H1 (cell line): ENCODE measurements around the gene GRIA3. TPM values are rescaled to one million over a fixed set of nuclear protein-coding genes. Genes with fewer than 3 reads are reported as not detected.
A peak's percentile ranks its signal among the peaks of the same experiment; 100 is the strongest.

Source experiments
- CTCF ChIA-PET: fragments of 300-600 bp; sonication (Branson Sonifier 250); formaldehyde crosslinking; loops from one replicate; lab custom pipeline; 2021; ENCODE audit not compliant: partially characterized antibody; lab: Charles Lee
- POLR2A ChIA-PET: fragments of 300-600 bp; sonication (Branson Sonifier 250); formaldehyde crosslinking; loops from one replicate; lab custom pipeline; 2021; ENCODE audit warnings: inconsistent platforms; ENCODE audit not compliant: partially characterized antibody; lab: Charles Lee
- DNase-seq, 2 experiments: peaks; one replicate each; pipeline versions ENCODE4 v3.0.0 to v3.0.0-alpha.2; 2010 to 2022; ENCODE audit warnings: low spot score in 2 of 2, low read depth in 1 of 2, mixed read lengths in 1 of 2
- FAIRE-seq: peaks from 2 replicates; lab custom pipeline; 2011; peaks lifted over from hg19 to GRCh38; lab: Jason Lieb, UNC
- H2AFZ ChIP-seq: 2 replicates; pipeline ENCODE4 v1.8.1; 2012; ENCODE audit warnings: low read length, inconsistent platforms
- H2AK5ac ChIP-seq: 2 replicates; pipeline ENCODE4 v1.6.1; 2013; ENCODE audit warnings: low read depth, low read length
- H2BK120ac ChIP-seq: replicated peaks from 2 replicates; pipeline ENCODE3; 2013; ENCODE audit warnings: low read depth, low read length, inconsistent platforms
- H2BK12ac ChIP-seq: 2 replicates; pipeline ENCODE4 v1.6.1; 2013; ENCODE audit warnings: low read depth, low read length
- H2BK15ac ChIP-seq: 2 replicates; pipeline ENCODE4 v1.6.1; 2013; ENCODE audit warnings: low read length
- H2BK20ac ChIP-seq: 2 replicates; pipeline ENCODE4 v1.6.1; 2013; ENCODE audit warnings: low read length
- H2BK5ac ChIP-seq: 2 replicates; pipeline ENCODE4 v1.6.1; 2013; ENCODE audit warnings: low read depth, low read length
- H3K14ac ChIP-seq: 2 replicates; pipeline ENCODE4 v1.6.1; 2013; ENCODE audit warnings: inconsistent platforms; ENCODE audit not compliant: insufficient read length
- H3K18ac ChIP-seq: 2 replicates; pipeline ENCODE4 v1.6.1; 2013; ENCODE audit warnings: low read length; ENCODE audit errors: extremely low read depth
- H3K23ac ChIP-seq: 2 replicates; pipeline ENCODE4 v1.6.1; 2013; ENCODE audit warnings: inconsistent platforms; ENCODE audit not compliant: insufficient read length
- H3K23me2 ChIP-seq: 2 replicates; pipeline ENCODE4 v1.6.1; 2013; ENCODE audit warnings: low read depth, low read length
- H3K27ac ChIP-seq: 2 replicates; pipeline ENCODE4 v1.6.1; 2011; ENCODE audit warnings: low read depth, low read length, inconsistent platforms
- H3K27me3 ChIP-seq, 4 experiments: replicated peaks in 1 of 4; 1 replicate in 1 of 4; 2 replicates in 3 of 4; pipeline versions ENCODE4 v1.6.1 to v1.8.1; 2011 to 2013; ENCODE audit warnings: low read length in 3 of 4, mild to moderate bottlenecking in 3 of 4, inconsistent platforms in 2 of 4, mixed read lengths in 2 of 4, moderate library complexity in 1 of 4; ENCODE audit not compliant: control insufficient read depth in 3 of 4, insufficient read depth in 3 of 4; ENCODE audit errors: extremely low read depth in 1 of 4
- H3K36me3 ChIP-seq, 4 experiments: 2 replicates each; pipeline versions ENCODE4 v1.6.1 to v1.8.1; 2011 to 2013; ENCODE audit warnings: mild to moderate bottlenecking in 4 of 4, low read length in 3 of 4, moderate library complexity in 2 of 4, control low read depth in 1 of 4, inconsistent platforms in 1 of 4; ENCODE audit not compliant: insufficient read depth in 4 of 4, control insufficient read depth in 2 of 4
- H3K4ac ChIP-seq: replicated peaks from 2 replicates; pipeline ENCODE3; 2013; ENCODE audit warnings: low read length, low read depth, mixed read lengths, inconsistent platforms; ENCODE audit not compliant: insufficient read length
- H3K4me1 ChIP-seq, 4 experiments: replicated peaks in 1 of 4; 1 replicate in 1 of 4; 2 replicates in 3 of 4; pipeline versions ENCODE4 v1.6.1 to v1.8.1; 2011 to 2013; ENCODE audit warnings: low read length in 3 of 4, inconsistent platforms in 2 of 4, mixed read lengths in 1 of 4; ENCODE audit not compliant: insufficient read depth in 4 of 4, control insufficient read depth in 3 of 4
- H3K4me2 ChIP-seq, 2 experiments: 2 replicates each; pipeline versions ENCODE4 v1.6.1 to v1.8.1; 2011 to 2013; ENCODE audit warnings: low read depth in 2 of 2, low read length in 2 of 2, control low read depth in 1 of 2, inconsistent platforms in 1 of 2, mild to moderate bottlenecking in 1 of 2; ENCODE audit not compliant: insufficient read depth in 1 of 2
- H3K4me3 ChIP-seq, 4 experiments: fragments of 200-600, 300-600 bp in 1 of 4; sonication (generic), shearing (Covaris generic), sonication (Bioruptor Twin) in 1 of 4; 2 replicates each; pipeline versions ENCODE4 v1.5.1 to v1.8.1; 2011 to 2016; ENCODE audit warnings: low read length in 4 of 4, low read depth in 3 of 4, control low read depth in 2 of 4, inconsistent platforms in 2 of 4, mild to moderate bottlenecking in 2 of 4, mixed read lengths in 1 of 4, moderate library complexity in 1 of 4; ENCODE audit not compliant: insufficient read depth in 2 of 4; ENCODE audit errors: extremely low read depth in 1 of 4
- H3K56ac ChIP-seq: replicated peaks from 2 replicates; pipeline ENCODE3; 2013; ENCODE audit warnings: low read depth, mild to moderate bottlenecking, mixed read lengths, low read length, inconsistent platforms; ENCODE audit not compliant: insufficient read length
- H3K79me1 ChIP-seq: 2 replicates; pipeline ENCODE4 v1.6.1; 2013; ENCODE audit warnings: low read depth, low read length, control low read depth
- H3K79me2 ChIP-seq, 2 experiments: 2 replicates each; pipeline versions ENCODE4 v1.6.1 to v1.8.1; 2012 to 2013; ENCODE audit warnings: low read length in 2 of 2, mild to moderate bottlenecking in 2 of 2, inconsistent platforms in 1 of 2; ENCODE audit not compliant: insufficient read depth in 2 of 2, control insufficient read depth in 1 of 2
- H3K9ac ChIP-seq, 4 experiments: replicated peaks in 1 of 4; 1 replicate in 1 of 4; 2 replicates in 3 of 4; pipeline versions ENCODE4 v1.6.1 to v1.8.1; 2011 to 2013; ENCODE audit warnings: low read depth in 3 of 4, low read length in 3 of 4, control low read depth in 2 of 4, mild to moderate bottlenecking in 2 of 4, moderate library complexity in 2 of 4, inconsistent platforms in 1 of 4; ENCODE audit errors: extremely low read depth in 1 of 4
- H3K9me3 ChIP-seq, 2 experiments: 2 replicates each; pipeline versions ENCODE4 v1.6.1 to v1.8.1; 2012 to 2013; ENCODE audit warnings: mild to moderate bottlenecking in 2 of 2, moderate library complexity in 2 of 2, control low read depth in 1 of 2, inconsistent platforms in 1 of 2, low read depth in 1 of 2, low read length in 1 of 2, mixed read lengths in 1 of 2; ENCODE audit not compliant: insufficient read depth in 2 of 2
- H4K20me1 ChIP-seq, 2 experiments: replicated peaks in 1 of 2; 2 replicates each; pipeline versions ENCODE3 to v1.8.1; 2011 to 2013; ENCODE audit warnings: inconsistent platforms in 2 of 2, low read length in 2 of 2, mild to moderate bottlenecking in 1 of 2; ENCODE audit not compliant: insufficient read depth in 2 of 2, control insufficient read depth in 1 of 2
- H4K5ac ChIP-seq: 2 replicates; pipeline ENCODE4 v1.6.1; 2013; ENCODE audit warnings: low read length, low read depth, mixed read lengths, inconsistent platforms; ENCODE audit not compliant: insufficient read length
- H4K8ac ChIP-seq: 2 replicates; pipeline ENCODE4 v1.8.0; 2013; ENCODE audit warnings: mild to moderate bottlenecking, moderate library complexity, low read length, inconsistent platforms; ENCODE audit not compliant: insufficient read depth; ENCODE audit errors: extremely low read depth
- H4K91ac ChIP-seq: replicated peaks from 2 replicates; pipeline ENCODE3; 2013; ENCODE audit warnings: low read length, mixed read lengths, inconsistent platforms; ENCODE audit not compliant: insufficient read length
- BACH1 ChIP-seq: IDR thresholded peaks from 2 replicates; pipeline ENCODE4 v1.6.1; 2012; ENCODE audit warnings: low read length, improper control_type of control experiment
- CREB1 ChIP-seq: IDR thresholded peaks from 2 replicates; pipeline ENCODE4 v1.6.1; 2012; ENCODE audit warnings: inconsistent platforms
- CTBP2 ChIP-seq: IDR thresholded peaks from 2 replicates; pipeline ENCODE4 v1.7.0; 2011; ENCODE audit warnings: borderline replicate concordance, mild to moderate bottlenecking, moderate library complexity, mixed read lengths, low read length; ENCODE audit not compliant: insufficient read depth, insufficient read length
- KDM4A ChIP-seq: IDR thresholded peaks from one replicate; pipeline ENCODE4 v1.7.1; 2012; ENCODE audit warnings: low read depth, mild to moderate bottlenecking, moderate library complexity, low read length, inconsistent platforms; ENCODE audit not compliant: severe bottlenecking
- NANOG ChIP-seq: IDR thresholded peaks from 2 replicates; pipeline ENCODE4 v1.6.1; 2011; ENCODE audit warnings: low read length, low read depth, mild to moderate bottlenecking, inconsistent platforms; ENCODE audit not compliant: insufficient read depth, poor library complexity, severe bottlenecking
- RAD21 ChIP-seq, 2 experiments: IDR thresholded peaks in 1 of 2; conservative IDR thresholded peaks in 1 of 2; 2 replicates each; pipeline ENCODE4 v1.6.1; 2011; ENCODE audit warnings: low read depth in 2 of 2, low read length in 2 of 2, improper control_type of control experiment in 1 of 2, inconsistent platforms in 1 of 2, mild to moderate bottlenecking in 1 of 2, moderate library complexity in 1 of 2
- RBBP5 ChIP-seq: IDR thresholded peaks from 2 replicates; pipeline ENCODE4 v1.7.1; 2012; ENCODE audit warnings: low read depth, mild to moderate bottlenecking, inconsistent platforms, low read length, moderate library complexity, borderline replicate concordance
- WGBS, 2 experiments: shearing (Covaris generic) in 1 of 2; methylation state at CpG; one replicate each; pipeline versions ENCODE4 v1.1.6 to v1.1.7; 2013 to 2015; ENCODE audit warnings: low lambda C conversion rate in 2 of 2, mixed read lengths in 2 of 2, inconsistent platforms in 1 of 2, low coverage in 1 of 2, missing lambda C conversion rate in 1 of 2; ENCODE audit not compliant: insufficient replicate concordance in 2 of 2, insufficient coverage in 1 of 2, insufficient read length in 1 of 2; ENCODE audit errors: extremely low coverage in 1 of 2, missing lambda C conversion rate in 1 of 2; 5-methylcytosine and 5-hydroxymethylcytosine counted together
- polyA plus RNA-seq, 7 experiments: library from polyadenylated mRNA; depleted of rRNA in 3 of 7; stranded (reverse) in 5 of 7; unstranded in 2 of 7; fragments of >200 nt in 5 of 7; fragments of 200-250 nt in 2 of 7; gene quantifications; 1 replicate in 5 of 7; 2 replicates in 1 of 7; 4 replicates in 1 of 7; pipeline versions ENCODE4 v1.2.1 to v1.2.3, GENCODE V29; 2011 to 2013; ENCODE audit warnings: missing spikeins in 2 of 7, mixed read lengths in 2 of 7
- total RNA-seq: library from RNA; stranded (reverse); fragmentation: NEBNext Ultra II Directional; extraction: Animal tissue kit (Norgen Biotek cat#: 25700); gene quantifications from 2 replicates; pipeline ENCODE4 v1.2.1, GENCODE V29; 2021

Gene GRIA3
- total and polyA plus RNA-seq, 2 of the 8 experiments (the other 6 are each of a cell fraction or from before 2014, with no cell fraction given), result 2.6 to 3.0 TPM

DNA sequence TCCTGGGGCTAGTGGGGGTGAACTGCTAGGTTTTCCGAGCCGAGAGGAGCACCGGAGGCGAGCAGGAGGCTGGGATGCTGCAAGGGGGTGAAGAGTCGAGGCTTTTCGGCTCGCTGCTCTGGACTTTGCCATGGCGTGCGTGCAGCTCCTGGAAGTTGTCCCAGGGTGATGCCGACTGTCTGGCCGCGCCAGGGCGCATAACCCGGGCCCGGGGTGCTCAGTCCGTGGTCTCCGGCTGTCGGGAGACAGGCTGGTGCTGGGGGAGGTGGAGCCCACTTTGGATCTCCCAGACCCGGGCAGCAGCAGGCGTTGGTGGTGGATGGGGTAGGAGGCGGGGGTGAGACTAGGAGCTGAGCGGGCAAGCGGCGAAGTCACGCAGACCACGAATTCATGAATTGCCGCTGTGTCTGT is 793 bp downstream of the GRIA3 start:
- no peak overlapping the region for H4K5ac ChIP-seq
- H3K23me2 ChIP-seq, result peaks cover 11% of the 10 kb centered on the region; the same call in 1 of the 2 replicates
- peak overlapping the region in 2 of 4 experiments; percentile 8 to 30; a peak in 2 of 7 replicates for H3K9ac ChIP-seq
- H3K14ac ChIP-seq, result no peak overlapping the region
- H3K36me3 ChIP-seq, result no peaks in the 10 kb centered on the region
- TF ChIP-seq KDM4A, result peak; percentile 33
- TF ChIP-seq CREB1, result peak; percentile 34; the same call in 1 of the 2 replicates
- 0 out of 2 replicates have a peak, but pooled peaks have one; percentile 31 for TF ChIP-seq RBBP5
- no peak for TF ChIP-seq RAD21 (IDR thresholded peaks at IDR 0.05 in 1 of 2, conservative IDR thresholded peaks at IDR 0.05 in 1 of 2; ENCODE audit: low read depth in 2 of 2, low read length in 2 of 2)
- no peak for TF ChIP-seq CTBP2
- TF ChIP-seq NANOG, result no peak
- TF ChIP-seq BACH1, result no peak
- peak overlapping the region; percentile 72 to 82 for H3K4me2 ChIP-seq
- no peak overlapping the region for H3K4ac ChIP-seq
- H4K91ac ChIP-seq, result no peak overlapping the region
- DNase-seq, result peak in 1 of 2 experiments; percentile 52
- no peak overlapping the region for H2BK5ac ChIP-seq
- no peak overlapping the region for H3K56ac ChIP-seq
- H3K23ac ChIP-seq, result no peak overlapping the region
- peaks cover 0 to 11% (median 6%) of the 10 kb centered on the region in 4 experiments; a peak in 3 of 7 replicates for H3K27me3 ChIP-seq
- peak overlapping the region; percentile 48; the same call in 1 of the 2 replicates for H3K18ac ChIP-seq
- H3K4me3 ChIP-seq, result peak overlapping the region; percentile 51 to 67 (median 58)
- H2BK20ac ChIP-seq, result no peak overlapping the region
- H3K4me1 ChIP-seq, result peaks cover 0 to 4% (median 1%) of the 10 kb centered on the region in 4 experiments; a peak in 2 of 7 replicates
- no peaks in the 10 kb centered on the region for H3K79me2 ChIP-seq
- H4K8ac ChIP-seq, result no peak overlapping the region
- H3K9me3 ChIP-seq, result no peaks in the 10 kb centered on the region
- H3K27ac ChIP-seq, result no peak overlapping the region
- H4K20me1 ChIP-seq, result no peaks in the 10 kb centered on the region
- no peak overlapping the region; the same call in 1 of the 2 replicates for H2AFZ ChIP-seq
- no peak overlapping the region for H2BK120ac ChIP-seq
- WGBS, 2 experiments, result 2% methylated on average over 9 of the region's 27 CpGs; no CpG with 5 or more reads in 1 of the 2 experiments
- H2AK5ac ChIP-seq, result no peak overlapping the region
- H2BK12ac ChIP-seq, result no peak overlapping the region
- no peak overlapping the region; the same call in 1 of the 2 replicates for H2BK15ac ChIP-seq
- no peaks in the 10 kb centered on the region for H3K79me1 ChIP-seq
- FAIRE-seq, result no peak
- CTCF ChIA-PET, result no interaction called here
- POLR2A ChIA-PET, result no interaction called here
